ENCODE measurements around the gene HERC2.

- no peak for TF ChIP-seq ZBTB33 (IDR thresholded peaks at IDR 0.05)
- no peak for TF ChIP-seq CTCF (IDR thresholded peaks at IDR 0.05; ENCODE audit: low read depth, low read length, missing input control)
- no peak for TF ChIP-seq ATF3 (IDR thresholded peaks at IDR 0.05)
- no peak for TF ChIP-seq RAD21 (IDR thresholded peaks at IDR 0.05)
- TF ChIP-seq REST (IDR thresholded peaks at IDR 0.05), result no peak
- no peak for TF ChIP-seq HNF4G (IDR thresholded peaks at IDR 0.05)
Measured at GRCh38 chr15:28096411-28096669, 225.6 kb downstream of the HERC2 start.
